SU-DHL-6 (cell line): Measurements from ENCODE around the gene MYO1G.
A peak's percentile ranks its signal among the peaks of the same experiment; 100 is the strongest.
"Not testable (repeated sequence)": the region's sequence is repeated elsewhere in the genome, so short reads cannot be mapped to it uniquely, and the experiment has no call there.

Source experiments
- H2AFZ ChIP-seq: fragments of 200-600 bp; sonication (generic); 2 replicates; pipeline ENCODE4 v1.6.1; 2014; ENCODE audit warnings: low read depth, mild to moderate bottlenecking, moderate library complexity, mixed read lengths, antibody characterized with exemption, low read length; ENCODE audit not compliant: severe bottlenecking
- H3F3A ChIP-seq: fragments of 200-600 bp; shearing (Covaris generic); 2 replicates; pipeline ENCODE4 v1.6.0; 2016; ENCODE audit warnings: antibody characterized with exemption, mild to moderate bottlenecking; ENCODE audit not compliant: insufficient read depth
- H3K27ac ChIP-seq: fragments of 200-600 bp; sonication (generic); 2 replicates; pipeline ENCODE4 v1.5.1; 2016; ENCODE audit warnings: low read depth, mild to moderate bottlenecking, low read length, moderate library complexity, mixed read lengths
- H3K27me3 ChIP-seq: fragments of 200-600 bp; sonication (generic), shearing (Covaris generic); 2 replicates; pipeline ENCODE4 v1.6.0; 2014; ENCODE audit warnings: mild to moderate bottlenecking, low read length
- H3K36me3 ChIP-seq: fragments of 200-600 bp; sonication (generic); 2 replicates; pipeline ENCODE4 v1.6.1; 2014; ENCODE audit warnings: mild to moderate bottlenecking, low read length, mixed read lengths
- H3K4me2 ChIP-seq: fragments of 300-600, 200-600 bp; shearing (Covaris generic), sonication (generic); 2 replicates; pipeline ENCODE4 v1.6.0; 2014; ENCODE audit warnings: low read length, low read depth, mild to moderate bottlenecking; ENCODE audit not compliant: poor library complexity, severe bottlenecking
- H3K4me3 ChIP-seq: fragments of 200-600 bp; sonication (generic); 2 replicates; pipeline ENCODE4 v1.5.1; 2014; ENCODE audit warnings: antibody characterized with exemption, low read length, mild to moderate bottlenecking, mixed read lengths; ENCODE audit not compliant: insufficient read depth, poor library complexity, severe bottlenecking
- H3K79me2 ChIP-seq: fragments of 200-600 bp; sonication (generic); 2 replicates; pipeline ENCODE4 v1.6.1; 2014; ENCODE audit warnings: mild to moderate bottlenecking, low read length, moderate library complexity; ENCODE audit not compliant: insufficient read depth
- H3K9ac ChIP-seq: fragments of 200-600 bp; sonication (generic); 2 replicates; pipeline ENCODE4 v1.7.0; 2014; ENCODE audit warnings: mild to moderate bottlenecking, low read length
- H3K9me2 ChIP-seq: fragments of 200-600 bp; sonication (generic); replicated peaks from 2 replicates; pipeline ENCODE4 v1.6.1; 2014; ENCODE audit warnings: low read length; ENCODE audit not compliant: insufficient read depth
- H3K9me3 ChIP-seq: fragments of 200-600 bp; sonication (generic); 2 replicates; pipeline ENCODE4 v1.6.1; 2014; ENCODE audit warnings: low read length, mixed read lengths; ENCODE audit not compliant: insufficient read depth
- H4K20me1 ChIP-seq: fragments of 200-600 bp; sonication (generic); 2 replicates; pipeline ENCODE4 v1.6.1; 2014; ENCODE audit warnings: low read depth, mild to moderate bottlenecking, antibody characterized with exemption, low read length, moderate library complexity, mixed read lengths
- EZH2phosphoT487 ChIP-seq: fragments of 200-600 bp; sonication (generic), shearing (Covaris generic); conservative IDR thresholded peaks from 2 replicates; pipeline ENCODE4 v1.6.1; 2018; ENCODE audit warnings: mild to moderate bottlenecking, antibody characterized with exemption, low read length, moderate library complexity, mixed read lengths
- TF ChIP-seq, protein P1 (sequence below): fragments of 200-600 bp; sonication (generic); IDR thresholded peaks from one replicate; pipeline ENCODE4 v1.5.1; 2017; ENCODE audit warnings: antibody characterized with exemption, mild to moderate bottlenecking, low read length, moderate library complexity; ENCODE audit not compliant: insufficient read depth, poor library complexity, severe bottlenecking

Gene MYO1G

DNA sequence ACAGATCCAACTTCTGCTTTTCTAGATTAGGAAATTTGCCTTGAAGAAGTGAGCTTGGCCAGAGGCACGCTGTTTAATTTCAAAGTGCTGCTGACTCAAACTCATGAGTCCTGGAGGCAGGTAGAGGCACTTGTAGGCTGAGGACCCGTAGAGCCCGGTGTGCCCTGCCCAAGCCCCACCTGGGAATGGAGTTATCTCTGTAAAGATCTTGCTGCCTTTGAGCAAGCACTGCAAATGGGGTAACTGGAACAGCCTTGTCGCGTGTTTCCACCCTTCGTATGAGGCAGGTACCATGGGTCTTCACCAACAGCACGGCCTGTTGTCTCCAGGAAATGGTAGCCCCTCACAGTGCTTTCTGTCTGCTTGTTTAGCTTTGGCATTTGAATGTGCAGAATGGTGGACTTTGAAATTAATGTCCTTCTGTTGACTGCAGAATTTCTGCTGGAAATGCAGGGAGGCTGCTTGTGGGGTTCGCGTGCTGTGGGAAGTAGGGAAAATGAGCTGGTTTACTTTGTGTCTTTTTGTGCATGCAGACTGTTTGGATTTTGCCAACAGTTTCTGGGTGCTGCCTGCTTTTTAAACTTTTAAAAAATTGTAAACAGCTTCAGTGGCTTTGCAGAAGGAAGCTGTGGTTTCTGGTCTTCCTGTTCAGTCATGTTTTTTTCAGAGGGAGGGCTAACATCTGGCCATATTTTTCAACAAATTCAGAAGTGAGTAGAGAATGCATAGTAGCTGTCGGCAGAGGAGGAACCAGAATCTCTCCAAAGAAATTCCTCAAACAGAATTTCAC, 48.4 kb upstream of the MYO1G start:
- Histone ChIP-seq H3K9ac (peak overlapping the region; percentile 44), H3K79me2 (peaks cover 100% of the 10 kb centered on the region), H3K9me3 (no peaks in the 10 kb centered on the region), H3K4me3 (peak overlapping the region; percentile 31), H3K36me3 (peaks cover 34% of the 10 kb centered on the region), H3K27me3 (no peaks in the 10 kb centered on the region), H4K20me1 (peaks cover 9% of the 10 kb centered on the region; the same call in 1 of the 2 replicates), H2AFZ (no peak overlapping the region), H3K9me2 (no peaks in the 10 kb centered on the region), H3K27ac (peak overlapping the region; percentile 94), H3K4me2 (peak overlapping the region; percentile 63), H3F3A (peaks cover 35% of the 10 kb centered on the region)
- no peak for TF ChIP-seq EZH2phosphoT487
- TF ChIP-seq, protein P1, sequence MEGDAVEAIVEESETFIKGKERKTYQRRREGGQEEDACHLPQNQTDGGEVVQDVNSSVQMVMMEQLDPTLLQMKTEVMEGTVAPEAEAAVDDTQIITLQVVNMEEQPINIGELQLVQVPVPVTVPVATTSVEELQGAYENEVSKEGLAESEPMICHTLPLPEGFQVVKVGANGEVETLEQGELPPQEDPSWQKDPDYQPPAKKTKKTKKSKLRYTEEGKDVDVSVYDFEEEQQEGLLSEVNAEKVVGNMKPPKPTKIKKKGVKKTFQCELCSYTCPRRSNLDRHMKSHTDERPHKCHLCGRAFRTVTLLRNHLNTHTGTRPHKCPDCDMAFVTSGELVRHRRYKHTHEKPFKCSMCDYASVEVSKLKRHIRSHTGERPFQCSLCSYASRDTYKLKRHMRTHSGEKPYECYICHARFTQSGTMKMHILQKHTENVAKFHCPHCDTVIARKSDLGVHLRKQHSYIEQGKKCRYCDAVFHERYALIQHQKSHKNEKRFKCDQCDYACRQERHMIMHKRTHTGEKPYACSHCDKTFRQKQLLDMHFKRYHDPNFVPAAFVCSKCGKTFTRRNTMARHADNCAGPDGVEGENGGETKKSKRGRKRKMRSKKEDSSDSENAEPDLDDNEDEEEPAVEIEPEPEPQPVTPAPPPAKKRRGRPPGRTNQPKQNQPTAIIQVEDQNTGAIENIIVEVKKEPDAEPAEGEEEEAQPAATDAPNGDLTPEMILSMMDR = no peak

DNA sequence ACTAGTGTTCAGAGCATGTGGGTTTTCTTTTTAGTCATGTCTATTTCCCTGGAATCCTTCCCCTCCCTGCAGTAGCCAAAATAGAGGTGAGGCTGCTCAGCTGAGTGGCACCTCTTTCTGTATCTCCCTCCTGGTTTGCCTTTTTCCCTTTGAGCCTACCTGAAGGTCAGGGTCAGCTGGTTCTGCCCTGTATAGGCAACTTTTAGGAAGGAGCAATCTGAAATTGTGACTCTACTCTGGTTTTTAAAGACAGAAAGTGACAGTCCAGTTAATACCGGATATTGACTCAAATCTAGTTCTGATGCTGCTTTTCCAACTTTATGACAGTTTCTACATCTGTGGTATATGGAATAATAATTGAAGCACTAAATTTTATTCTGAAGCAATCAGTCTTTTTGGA, 47.2 kb upstream of the MYO1G start:
- no peaks in the 10 kb centered on the region for H3K9me3 ChIP-seq
- peaks cover 99% of the 10 kb centered on the region for H3K79me2 ChIP-seq
- H3K4me2 ChIP-seq = peak overlapping the region; percentile 63
- peak overlapping the region; percentile 12 for H3K4me3 ChIP-seq
- peaks cover 41% of the 10 kb centered on the region for H3F3A ChIP-seq
- H3K27me3 ChIP-seq = no peaks in the 10 kb centered on the region
- H4K20me1 ChIP-seq = peaks cover 9% of the 10 kb centered on the region; the same call in 1 of the 2 replicates
- no peak for TF ChIP-seq EZH2phosphoT487
- TF ChIP-seq, protein P1 = no peak
- peak overlapping the region; percentile 39; the same call in 1 of the 2 replicates for H3K9ac ChIP-seq
- no peaks in the 10 kb centered on the region for H3K9me2 ChIP-seq
- peak overlapping the region; percentile 94 for H3K27ac ChIP-seq
- no peak overlapping the region for H2AFZ ChIP-seq
- H3K36me3 ChIP-seq = peaks cover 30% of the 10 kb centered on the region

DNA sequence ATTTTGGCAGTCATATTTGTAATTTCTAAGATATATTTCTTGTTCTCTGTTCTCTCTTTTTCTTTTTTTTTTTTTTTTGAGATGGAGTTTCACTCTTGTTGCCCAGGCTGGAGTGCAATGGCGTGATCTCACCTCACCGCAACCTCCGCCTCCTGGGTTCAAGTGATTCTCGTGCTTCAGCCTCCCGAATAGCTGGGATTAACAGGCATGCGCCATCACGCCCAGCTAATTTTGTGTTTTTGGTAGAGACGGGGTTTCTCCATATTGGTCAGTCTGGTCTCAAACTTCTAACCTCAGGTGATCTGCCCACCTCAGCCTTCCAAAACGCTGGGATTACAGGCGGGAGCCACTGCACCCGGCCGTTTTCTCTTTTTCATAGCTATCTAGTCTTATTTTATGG, 46.7 kb upstream of the MYO1G start:
- peaks cover 47% of the 10 kb centered on the region for H3F3A ChIP-seq
- not testable (repeated sequence) for H3K9me3 ChIP-seq, H4K20me1 ChIP-seq, H2AFZ ChIP-seq, H3K9me2 ChIP-seq, H3K4me3 ChIP-seq, H3K27me3 ChIP-seq
- H3K36me3 ChIP-seq = peaks cover 29% of the 10 kb centered on the region
- H3K79me2 ChIP-seq = peaks cover 99% of the 10 kb centered on the region
- H3K4me2 ChIP-seq = peak overlapping the region; percentile 63
- peak overlapping the region; percentile 94 for H3K27ac ChIP-seq
- H3K9ac ChIP-seq = peak overlapping the region; percentile 39; the same call in 1 of the 2 replicates

DNA sequence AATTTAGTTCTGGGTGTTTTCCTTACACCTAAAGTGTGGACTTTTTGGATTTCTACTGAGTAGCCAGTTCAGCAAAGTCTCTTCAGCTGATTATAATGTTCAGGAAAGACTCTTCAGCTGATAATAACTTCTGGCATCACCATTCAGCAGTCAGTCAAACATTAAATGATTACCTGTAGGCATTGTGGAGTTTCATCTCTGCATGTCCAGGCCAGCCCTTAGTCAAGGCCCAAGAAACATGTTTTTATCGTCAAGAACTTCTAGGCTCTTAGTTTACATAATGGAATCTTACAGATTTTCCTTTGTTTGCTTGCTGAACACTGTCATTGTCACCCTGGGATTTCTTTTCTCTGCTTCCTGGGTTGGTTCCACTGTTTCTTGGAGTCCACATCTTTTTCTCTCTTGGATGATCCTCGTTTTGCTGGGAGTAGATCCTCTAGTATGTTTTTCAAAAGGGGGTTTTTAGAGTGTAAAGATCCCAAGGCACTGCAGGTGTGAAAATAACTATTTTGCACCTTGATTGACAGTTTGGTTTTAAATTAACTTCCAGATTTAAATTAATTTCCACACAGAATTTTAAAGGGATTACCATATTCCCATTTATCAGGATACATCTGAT, 45.4 kb upstream of the MYO1G start:
- Histone ChIP-seq H3K4me2 (no peak overlapping the region), H4K20me1 (peaks cover 12% of the 10 kb centered on the region; the same call in 1 of the 2 replicates), H3F3A (peaks cover 56% of the 10 kb centered on the region), H3K27ac (peak overlapping the region; percentile 94), H3K27me3 (no peaks in the 10 kb centered on the region), H3K9me3 (no peaks in the 10 kb centered on the region), H2AFZ (no peak overlapping the region), H3K4me3 (no peak overlapping the region), H3K9me2 (no peaks in the 10 kb centered on the region), H3K9ac (no peak overlapping the region), H3K36me3 (peaks cover 17% of the 10 kb centered on the region), H3K79me2 (peaks cover 99% of the 10 kb centered on the region)
- no peak for TF ChIP-seq EZH2phosphoT487
- TF ChIP-seq, protein P1 = no peak
